Vagina (tissue), 2 donors: Measurements from ENCODE around the gene THSD7B. TPM values are rescaled to one million over a fixed set of nuclear protein-coding genes. Genes with fewer than 3 reads are reported as not detected.
"Not testable (repeated sequence)": the region's sequence is repeated elsewhere in the genome, so short reads cannot be mapped to it uniquely, and the experiment has no call there.

Experiments
- DNase-seq, 2 donors: peaks; one replicate each; pipeline ENCODE4 v3.0.0-alpha.2; 2017; ENCODE audit errors: extremely low spot score in 2 of 2
- H3K27ac ChIP-seq: fragments of 200-600 bp; sonication (generic); one replicate; pipeline ENCODE4 v1.5.1; 2019
- H3K27me3 ChIP-seq: fragments of 200-600 bp; sonication (generic); one replicate; pipeline ENCODE4 v1.5.1; 2019
- H3K36me3 ChIP-seq, 2 donors: fragments of 200-600 bp; sonication (generic); one replicate each; pipeline ENCODE4 v1.5.1; 2017 to 2019
- H3K4me1 ChIP-seq: fragments of 200-600 bp; sonication (generic); one replicate; pipeline ENCODE4 v1.5.1; 2019
- H3K4me3 ChIP-seq, 2 donors: fragments of 200-600 bp; sonication (generic); 1 replicate in 1 of 2; 2 replicates in 1 of 2; pipeline ENCODE4 v1.5.1; 2016 to 2019
- H3K9me3 ChIP-seq: fragments of 200-600 bp; sonication (generic); one replicate; pipeline ENCODE4 v1.5.1; 2019
- POLR2A ChIP-seq, 2 donors: fragments of 450-650 bp; IDR thresholded peaks; one replicate each; pipeline ENCODE4 v1.6.1; 2017; ENCODE audit warnings: antibody characterized with exemption in 2 of 2, mild to moderate bottlenecking in 2 of 2, moderate library complexity in 2 of 2
- POLR2AphosphoS5 ChIP-seq, 2 donors: sonication (generic); formaldehyde crosslinking; IDR thresholded peaks; one replicate each; pipeline ENCODE4 v1.9.0; 2017; ENCODE audit warnings: antibody characterized with exemption in 2 of 2, mild to moderate bottlenecking in 2 of 2, low read depth in 1 of 2; ENCODE audit not compliant: insufficient read depth in 1 of 2
- intact Hi-C: fragments of 100-400 bp; cut with DNase I; formaldehyde crosslinking; loops from one replicate; pipeline ENCODE4 v1.15.1; 2023
- total RNA-seq: library from RNA; depleted of rRNA; stranded (reverse); fragments of >200 nt; gene quantifications from one replicate; pipeline ENCODE4 v1.2.3, GENCODE V29; 2016
- TF ChIP-seq, protein P1 (sequence below), 3 experiments: fragments of 450-650 bp in 2 of 3; fragments of 200-600 bp in 1 of 3; sonication (generic) in 1 of 3; IDR thresholded peaks; one replicate each; pipeline ENCODE4 v1.5.1; 2017 to 2019; ENCODE audit warnings: antibody characterized with exemption in 3 of 3, mild to moderate bottlenecking in 2 of 3, moderate library complexity in 2 of 3

Gene THSD7B
- total RNA-seq, 1 donor from 2014 or later, result 0.49 TPM

GRCh38 chr2:137091704-137092103 lies 326.4 kb downstream of the THSD7B start:
- intact Hi-C loops, result no loop called here

GRCh38 chr2:137093116-137093515 lies 327.8 kb downstream of the THSD7B start:
- intact Hi-C loops, result no loop called here
- no peaks in the 10 kb centered on the region for H3K36me3 ChIP-seq
- no peaks in the 10 kb centered on the region for H3K27me3 ChIP-seq
- no peaks in the 10 kb centered on the region for H3K4me1 ChIP-seq
- DNase-seq, result no peak
- no peak overlapping the region for H3K4me3 ChIP-seq
- no peak overlapping the region for H3K27ac ChIP-seq
- TF ChIP-seq, protein P1, sequence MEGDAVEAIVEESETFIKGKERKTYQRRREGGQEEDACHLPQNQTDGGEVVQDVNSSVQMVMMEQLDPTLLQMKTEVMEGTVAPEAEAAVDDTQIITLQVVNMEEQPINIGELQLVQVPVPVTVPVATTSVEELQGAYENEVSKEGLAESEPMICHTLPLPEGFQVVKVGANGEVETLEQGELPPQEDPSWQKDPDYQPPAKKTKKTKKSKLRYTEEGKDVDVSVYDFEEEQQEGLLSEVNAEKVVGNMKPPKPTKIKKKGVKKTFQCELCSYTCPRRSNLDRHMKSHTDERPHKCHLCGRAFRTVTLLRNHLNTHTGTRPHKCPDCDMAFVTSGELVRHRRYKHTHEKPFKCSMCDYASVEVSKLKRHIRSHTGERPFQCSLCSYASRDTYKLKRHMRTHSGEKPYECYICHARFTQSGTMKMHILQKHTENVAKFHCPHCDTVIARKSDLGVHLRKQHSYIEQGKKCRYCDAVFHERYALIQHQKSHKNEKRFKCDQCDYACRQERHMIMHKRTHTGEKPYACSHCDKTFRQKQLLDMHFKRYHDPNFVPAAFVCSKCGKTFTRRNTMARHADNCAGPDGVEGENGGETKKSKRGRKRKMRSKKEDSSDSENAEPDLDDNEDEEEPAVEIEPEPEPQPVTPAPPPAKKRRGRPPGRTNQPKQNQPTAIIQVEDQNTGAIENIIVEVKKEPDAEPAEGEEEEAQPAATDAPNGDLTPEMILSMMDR (IDR thresholded peaks at IDR 0.05), result no peak
- TF ChIP-seq POLR2A (IDR thresholded peaks at IDR 0.05) (no peak), POLR2AphosphoS5 (IDR thresholded peaks at IDR 0.05; ENCODE audit: insufficient read depth in 1 of 2, low read depth in 1 of 2) (no peak)
- H3K9me3 ChIP-seq, result no peaks in the 10 kb centered on the region

More at GRCh38 chr2:137091704-137092103, 326.4 kb downstream of the THSD7B start:
- H3K27ac ChIP-seq, result no peak overlapping the region
- H3K36me3 ChIP-seq, result no peaks in the 10 kb centered on the region
- TF ChIP-seq POLR2A (IDR thresholded peaks at IDR 0.05), result no peak
- TF ChIP-seq, protein P1 (IDR thresholded peaks at IDR 0.05), result no peak
- TF ChIP-seq POLR2AphosphoS5 (IDR thresholded peaks at IDR 0.05; ENCODE audit: insufficient read depth in 1 of 2, low read depth in 1 of 2), result no peak
- H3K4me1 ChIP-seq, result no peaks in the 10 kb centered on the region
- H3K27me3 ChIP-seq, result no peaks in the 10 kb centered on the region
- no peak overlapping the region for H3K4me3 ChIP-seq
- H3K9me3 ChIP-seq, result no peaks in the 10 kb centered on the region
- DNase-seq, result no peak

GRCh38 chr2:137096187-137096586 lies 330.8 kb downstream of the THSD7B start:
- no peak overlapping the region for H3K27ac ChIP-seq
- no peak for DNase-seq
- H3K9me3 ChIP-seq, result no peaks in the 10 kb centered on the region
- no peaks in the 10 kb centered on the region for H3K36me3 ChIP-seq
- H3K27me3 ChIP-seq, result no peaks in the 10 kb centered on the region
- H3K4me1 ChIP-seq, result no peaks in the 10 kb centered on the region
- TF ChIP-seq, protein P1 (IDR thresholded peaks at IDR 0.05), result no peak
- TF ChIP-seq POLR2A (IDR thresholded peaks at IDR 0.05), result no peak
- no peak for TF ChIP-seq POLR2AphosphoS5 (IDR thresholded peaks at IDR 0.05; ENCODE audit: insufficient read depth in 1 of 2, low read depth in 1 of 2)
- H3K4me3 ChIP-seq, result no peak overlapping the region
- intact Hi-C loops, result no loop called here

GRCh38 chr2:137096693-137097092 lies 331.3 kb downstream of the THSD7B start:
- intact Hi-C loops, result no loop called here
- H3K27ac ChIP-seq, result no peak overlapping the region
- H3K27me3 ChIP-seq, result no peaks in the 10 kb centered on the region
- TF ChIP-seq, protein P1 (IDR thresholded peaks at IDR 0.05), result no peak
- TF ChIP-seq POLR2A (IDR thresholded peaks at IDR 0.05) (no peak), POLR2AphosphoS5 (IDR thresholded peaks at IDR 0.05; ENCODE audit: insufficient read depth in 1 of 2, low read depth in 1 of 2) (no peak)
- no peak overlapping the region for H3K4me3 ChIP-seq
- no peak for DNase-seq
- no peaks in the 10 kb centered on the region for H3K36me3 ChIP-seq
- H3K4me1 ChIP-seq, result no peaks in the 10 kb centered on the region
- no peaks in the 10 kb centered on the region for H3K9me3 ChIP-seq

DNA sequence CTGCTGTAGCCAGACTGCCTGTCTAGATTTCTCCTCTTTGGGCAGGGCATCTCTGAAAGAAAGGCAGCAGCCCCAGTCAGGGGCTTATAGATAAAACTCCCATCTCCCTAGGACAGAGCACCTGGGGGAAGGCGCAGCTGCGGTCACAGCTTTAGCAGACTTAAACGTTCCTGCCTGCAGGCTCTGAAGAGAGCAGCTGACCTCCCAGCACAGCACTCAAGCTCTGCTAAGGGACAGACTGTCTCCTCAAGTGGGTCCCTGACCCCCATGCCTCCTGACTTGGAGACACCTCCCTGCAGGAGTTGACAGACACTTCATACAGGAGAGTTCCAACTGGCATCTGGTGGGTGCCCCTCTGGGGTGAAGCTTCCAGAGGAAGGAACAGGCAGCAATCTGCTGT lies 336.5 kb downstream of the THSD7B start:
- intact Hi-C loops, H3K4me3 ChIP-seq, H3K4me1 ChIP-seq, DNase-seq, H3K36me3 ChIP-seq, H3K27ac ChIP-seq, H3K9me3 ChIP-seq, H3K27me3 ChIP-seq: not testable (repeated sequence)

DNA sequence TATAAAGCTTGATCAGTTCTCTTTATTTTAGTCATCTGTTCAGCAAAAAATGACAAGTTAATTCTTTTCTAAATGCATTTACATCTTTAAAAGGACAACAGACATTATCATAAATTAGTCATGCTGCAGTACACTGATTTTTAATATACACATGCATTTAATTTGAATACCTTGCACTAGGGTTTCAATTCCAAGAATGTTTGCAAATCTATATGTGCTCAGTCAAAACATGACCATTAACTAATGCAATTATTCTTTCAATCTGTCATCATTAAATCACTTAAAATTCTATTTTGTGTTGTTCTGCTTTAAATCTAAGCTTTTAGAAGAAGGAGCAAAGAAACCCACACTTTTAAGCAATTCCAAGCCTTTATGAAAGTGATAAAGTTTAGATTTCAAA lies 342.6 kb downstream of the THSD7B start:
- DNase-seq, result no peak
- Histone ChIP-seq H3K4me3 (no peak overlapping the region), H3K27me3 (no peaks in the 10 kb centered on the region), H3K27ac (no peak overlapping the region), H3K9me3 (no peaks in the 10 kb centered on the region), H3K4me1 (no peaks in the 10 kb centered on the region), H3K36me3 (no peaks in the 10 kb centered on the region)
- TF ChIP-seq, protein P1 (IDR thresholded peaks at IDR 0.05), result no peak
- no peak for TF ChIP-seq POLR2AphosphoS5 (IDR thresholded peaks at IDR 0.05; ENCODE audit: insufficient read depth in 1 of 2, low read depth in 1 of 2)
- intact Hi-C loops, result no loop called here
